Measurements from ENCODE around the gene C3orf22. TPM values are rescaled to one million over a fixed set of nuclear protein-coding genes. Genes with fewer than 3 reads are reported as not detected.

C3orf22 gene
- total RNA-seq, 4 donors from 2014 or later = not detected

- ATAC-seq (ENCODE audit: low FRiP score) = no peak
- no peak for TF ChIP-seq CTCF (IDR thresholded peaks at IDR 0.05)
- DNase-seq (ENCODE audit: low spot score) = peak; percentile 16
Measured at GRCh38 chr3:126556637-126557414, 1.9 kb downstream of the C3orf22 start.

- ATAC-seq (ENCODE audit: low FRiP score) = no peak
- TF ChIP-seq CTCF (IDR thresholded peaks at IDR 0.05) = no peak
- DNase-seq (ENCODE audit: low spot score) = peak; percentile 10
Measured at GRCh38 chr3:126555795-126556636, 2.7 kb downstream of the C3orf22 start.

- DNase-seq (ENCODE audit: low spot score) = peak; percentile 13
- ATAC-seq (ENCODE audit: low FRiP score) = no peak
- TF ChIP-seq CTCF (IDR thresholded peaks at IDR 0.05) = no peak
Measured at GRCh38 chr3:126554560-126555525, 3.9 kb downstream of the C3orf22 start.

GRCh38 chr3:126553284-126554084 is 5.2 kb downstream of the C3orf22 start:
- ATAC-seq (ENCODE audit: low FRiP score) (no peak), DNase-seq (ENCODE audit: low spot score) (peak; percentile 8)
- no peak for TF ChIP-seq CTCF (IDR thresholded peaks at IDR 0.05)

- TF ChIP-seq CTCF (IDR thresholded peaks at IDR 0.05) = no peak
- DNase-seq (ENCODE audit: low spot score) (peak; percentile 20), ATAC-seq (ENCODE audit: low FRiP score) (no peak)
Measured at GRCh38 chr3:126552688-126553283, 5.9 kb downstream of the C3orf22 start.
